Measurements from ENCODE around the gene TOR4A. TPM values are rescaled to one million over a fixed set of nuclear protein-coding genes. Genes with fewer than 3 reads are reported as not detected.
"Not testable (repeated sequence)": the region's sequence is repeated elsewhere in the genome, so short reads cannot be mapped to it uniquely, and the experiment has no call there.

Gene TOR4A
- total and polyA plus RNA-seq, 5 donors from 2014 or later = 2.6 to 6.1 (median 4.1) TPM

- no peaks in the 10 kb centered on the region for H3K36me3 Mint-ChIP-seq
- H3K27me3 Mint-ChIP-seq = peaks cover 6% of the 10 kb centered on the region
- H3K27me3 ChIP-seq (ENCODE audit: control insufficient read depth, insufficient read depth, low read length) = no peaks in the 10 kb centered on the region
- DNase-seq = peak; percentile 83 to 87 (median 86)
- H3K4me3 Mint-ChIP-seq = peak overlapping the region in 2 of 4 donors; percentile 25 to 46
- no peak overlapping the region for H3K27ac ChIP-seq (ENCODE audit: insufficient read depth, low read length, poor library complexity, severe bottlenecking)
- no peaks in the 10 kb centered on the region for H3K9me3 ChIP-seq (ENCODE audit: control insufficient read depth in 2 of 2, low read length in 2 of 2)
- H3K4me1 ChIP-seq (ENCODE audit: control insufficient read depth, insufficient read depth, low read length, poor library complexity, severe bottlenecking) = peaks cover 45% of the 10 kb centered on the region
- no peaks in the 10 kb centered on the region for H3K36me3 ChIP-seq (ENCODE audit: control insufficient read depth, insufficient read depth, low read length)
- H3K4me1 Mint-ChIP-seq = peaks cover 0 to 26% (median 7%) of the 10 kb centered on the region in 4 donors
- ATAC-seq (ENCODE audit: low read depth in 2 of 2) = peak; percentile 29 to 33
- no peak overlapping the region for H3K4me3 ChIP-seq (ENCODE audit: low read depth, low read length)
- H3K27ac Mint-ChIP-seq = no peak overlapping the region
- H3K9me3 Mint-ChIP-seq = no peaks in the 10 kb centered on the region
These were observed 41.1 kb upstream of the TOR4A start for GRCh38 chr9:137236238-137236935.

- Mint-ChIP-seq H3K36me3 (no peaks in the 10 kb centered on the region), H3K27me3 (peaks cover 6% of the 10 kb centered on the region), H3K4me1 (peaks cover 0 to 26% (median 7%) of the 10 kb centered on the region in 4 donors), H3K27ac (no peak overlapping the region), H3K4me3 (peak overlapping the region in 1 of 4 donors; percentile 25), H3K9me3 (no peaks in the 10 kb centered on the region)
- Histone ChIP-seq H3K27ac (ENCODE audit: insufficient read depth, low read length, poor library complexity, severe bottlenecking) (no peak overlapping the region), H3K27me3 (ENCODE audit: control insufficient read depth, insufficient read depth, low read length) (no peaks in the 10 kb centered on the region), H3K4me3 (ENCODE audit: low read depth, low read length) (no peak overlapping the region), H3K36me3 (ENCODE audit: control insufficient read depth, insufficient read depth, low read length) (no peaks in the 10 kb centered on the region), H3K4me1 (ENCODE audit: control insufficient read depth, insufficient read depth, low read length, poor library complexity, severe bottlenecking) (peaks cover 49% of the 10 kb centered on the region), H3K9me3 (ENCODE audit: control insufficient read depth in 2 of 2, low read length in 2 of 2) (no peaks in the 10 kb centered on the region)
- no peak for DNase-seq
- no peak for ATAC-seq (ENCODE audit: low read depth in 2 of 2)
These were observed 40.5 kb upstream of the TOR4A start for GRCh38 chr9:137236936-137237421.

GRCh38 chr9:137237759-137238726, 39.5 kb upstream of the TOR4A start:
- no peak for DNase-seq
- H3K27ac ChIP-seq (ENCODE audit: insufficient read depth, low read length, poor library complexity, severe bottlenecking) = no peak overlapping the region
- no peaks in the 10 kb centered on the region for H3K9me3 Mint-ChIP-seq
- peaks cover 8% of the 10 kb centered on the region for H3K36me3 Mint-ChIP-seq
- ATAC-seq (ENCODE audit: low read depth in 2 of 2) = no peak
- H3K27me3 ChIP-seq (ENCODE audit: control insufficient read depth, insufficient read depth, low read length) = no peaks in the 10 kb centered on the region
- H3K4me1 Mint-ChIP-seq = peaks cover 0 to 36% (median 14%) of the 10 kb centered on the region in 4 donors
- H3K27me3 Mint-ChIP-seq = peaks cover 6% of the 10 kb centered on the region
- peak overlapping the region in 3 of 4 donors; percentile 35 to 72 (median 58) for H3K4me3 Mint-ChIP-seq
- peaks cover 58% of the 10 kb centered on the region for H3K4me1 ChIP-seq (ENCODE audit: control insufficient read depth, insufficient read depth, low read length, poor library complexity, severe bottlenecking)
- peaks cover 4% of the 10 kb centered on the region for H3K36me3 ChIP-seq (ENCODE audit: control insufficient read depth, insufficient read depth, low read length)
- no peak overlapping the region for H3K4me3 ChIP-seq (ENCODE audit: low read depth, low read length)
- no peaks in the 10 kb centered on the region for H3K9me3 ChIP-seq (ENCODE audit: control insufficient read depth in 2 of 2, low read length in 2 of 2)
- no peak overlapping the region for H3K27ac Mint-ChIP-seq

- H3K4me3 ChIP-seq (ENCODE audit: low read depth, low read length) = peak overlapping the region; percentile 55
- H3K4me1 ChIP-seq (ENCODE audit: control insufficient read depth, insufficient read depth, low read length, poor library complexity, severe bottlenecking) = peaks cover 61% of the 10 kb centered on the region
These were observed 37.9 kb upstream of the TOR4A start for GRCh38 chr9:137239541-137240200.

GRCh38 chr9:137240318-137240840, 37.1 kb upstream of the TOR4A start:
- H3K9me3 Mint-ChIP-seq = no peaks in the 10 kb centered on the region
- peaks cover 6% of the 10 kb centered on the region for H3K27me3 Mint-ChIP-seq
- peaks cover 8% of the 10 kb centered on the region for H3K36me3 Mint-ChIP-seq
- peak overlapping the region; percentile 69 to 92 (median 79) for H3K4me3 Mint-ChIP-seq
- peaks cover 0 to 44% (median 15%) of the 10 kb centered on the region in 4 donors for H3K4me1 Mint-ChIP-seq
- peak; percentile 66 to 85 (median 79) for DNase-seq
- Histone ChIP-seq H3K27ac (ENCODE audit: insufficient read depth, low read length, poor library complexity, severe bottlenecking) (peak overlapping the region; percentile 88), H3K9me3 (ENCODE audit: control insufficient read depth in 2 of 2, low read length in 2 of 2) (no peaks in the 10 kb centered on the region), H3K4me1 (ENCODE audit: control insufficient read depth, insufficient read depth, low read length, poor library complexity, severe bottlenecking) (peaks cover 59% of the 10 kb centered on the region), H3K4me3 (ENCODE audit: low read depth, low read length) (peak overlapping the region; percentile 55), H3K27me3 (ENCODE audit: control insufficient read depth, insufficient read depth, low read length) (no peaks in the 10 kb centered on the region), H3K36me3 (ENCODE audit: control insufficient read depth, insufficient read depth, low read length) (peaks cover 5% of the 10 kb centered on the region)
- ATAC-seq (ENCODE audit: low read depth in 2 of 2) = peak; percentile 17
- H3K27ac Mint-ChIP-seq = peak overlapping the region in 1 of 3 donors; percentile 93

More at GRCh38 chr9:137239541-137240200, 37.9 kb upstream of the TOR4A start:
- not testable (repeated sequence) for H3K9me3 ChIP-seq (ENCODE audit: control insufficient read depth in 2 of 2, low read length in 2 of 2); ATAC-seq (ENCODE audit: low read depth in 2 of 2); H3K36me3 Mint-ChIP-seq; H3K9me3 Mint-ChIP-seq; H3K36me3 ChIP-seq (ENCODE audit: control insufficient read depth, insufficient read depth, low read length); H3K27me3 Mint-ChIP-seq; H3K27me3 ChIP-seq (ENCODE audit: control insufficient read depth, insufficient read depth, low read length)
- peak overlapping the region in 1 of 3 donors; percentile 56 for H3K27ac Mint-ChIP-seq
- DNase-seq = peak in 1 of 3 donors; percentile 29
- peak overlapping the region; percentile 88 for H3K27ac ChIP-seq (ENCODE audit: insufficient read depth, low read length, poor library complexity, severe bottlenecking)
- peak overlapping the region; percentile 69 to 81 (median 79) for H3K4me3 Mint-ChIP-seq
- H3K4me1 Mint-ChIP-seq = peaks cover 0 to 44% (median 15%) of the 10 kb centered on the region in 4 donors

GRCh38 chr9:137240841-137241489, 36.6 kb upstream of the TOR4A start, which contains the start of gene TUBB4B:
TSS of gene TUBB4B (plus strand) at chr9:137241287. CDS start at chr9:137241361, 74 bp downstream.
- Histone ChIP-seq H3K27me3 (ENCODE audit: control insufficient read depth, insufficient read depth, low read length) (no peaks in the 10 kb centered on the region), H3K36me3 (ENCODE audit: control insufficient read depth, insufficient read depth, low read length) (peaks cover 5% of the 10 kb centered on the region), H3K27ac (ENCODE audit: insufficient read depth, low read length, poor library complexity, severe bottlenecking) (peak within 1 kb of the TSS; percentile 88), H3K4me3 (ENCODE audit: low read depth, low read length) (peak within 1 kb of the TSS; percentile 62), H3K9me3 (ENCODE audit: control insufficient read depth in 2 of 2, low read length in 2 of 2) (no peaks in the 10 kb centered on the region), H3K4me1 (ENCODE audit: control insufficient read depth, insufficient read depth, low read length, poor library complexity, severe bottlenecking) (peaks cover 55% of the 10 kb centered on the region)
- H3K4me3 Mint-ChIP-seq = peak within 1 kb of the TSS; percentile 92 to 96 (median 94)
- peaks cover 0 to 44% (median 15%) of the 10 kb centered on the region in 4 donors for H3K4me1 Mint-ChIP-seq
- peak within 1 kb of the TSS; percentile 86 to 94 (median 93) for H3K27ac Mint-ChIP-seq
- H3K9me3 Mint-ChIP-seq = no peaks in the 10 kb centered on the region
- H3K36me3 Mint-ChIP-seq = peaks cover 8% of the 10 kb centered on the region
- ATAC-seq (ENCODE audit: low read depth in 2 of 2) (peak; percentile 79 to 80), DNase-seq (peak; percentile 97 to 100 (median 99))
- H3K27me3 Mint-ChIP-seq = peaks cover 6% of the 10 kb centered on the region
